Measurements from ENCODE around the gene RFXANK.

Gene RFXANK

GRCh38 chr19:19223060-19223459, 31.0 kb downstream of the RFXANK start:
- peaks cover 4% of the 10 kb centered on the region for H3K4me1 Mint-ChIP-seq (ENCODE audit: low read depth)
- DNase-seq (ENCODE audit: low spot score): no peak
- H3K36me3 Mint-ChIP-seq (ENCODE audit: low read depth): no peaks in the 10 kb centered on the region
- no peak overlapping the region for H3K27ac Mint-ChIP-seq
- no peak overlapping the region for H3K4me3 Mint-ChIP-seq
- H3K9me3 Mint-ChIP-seq: no peaks in the 10 kb centered on the region
- peaks cover 7% of the 10 kb centered on the region for H3K27me3 Mint-ChIP-seq (ENCODE audit: low read depth)

- peaks cover 4% of the 10 kb centered on the region for H3K4me1 Mint-ChIP-seq (ENCODE audit: low read depth)
- H3K27me3 Mint-ChIP-seq (ENCODE audit: low read depth): peaks cover 9% of the 10 kb centered on the region
- H3K27ac Mint-ChIP-seq: no peak overlapping the region
- no peaks in the 10 kb centered on the region for H3K9me3 Mint-ChIP-seq
- no peak overlapping the region for H3K4me3 Mint-ChIP-seq
- H3K36me3 Mint-ChIP-seq (ENCODE audit: low read depth): no peaks in the 10 kb centered on the region
- DNase-seq (ENCODE audit: low spot score): no peak
These were observed 31.6 kb downstream of the RFXANK start for GRCh38 chr19:19223636-19224035.

DNA sequence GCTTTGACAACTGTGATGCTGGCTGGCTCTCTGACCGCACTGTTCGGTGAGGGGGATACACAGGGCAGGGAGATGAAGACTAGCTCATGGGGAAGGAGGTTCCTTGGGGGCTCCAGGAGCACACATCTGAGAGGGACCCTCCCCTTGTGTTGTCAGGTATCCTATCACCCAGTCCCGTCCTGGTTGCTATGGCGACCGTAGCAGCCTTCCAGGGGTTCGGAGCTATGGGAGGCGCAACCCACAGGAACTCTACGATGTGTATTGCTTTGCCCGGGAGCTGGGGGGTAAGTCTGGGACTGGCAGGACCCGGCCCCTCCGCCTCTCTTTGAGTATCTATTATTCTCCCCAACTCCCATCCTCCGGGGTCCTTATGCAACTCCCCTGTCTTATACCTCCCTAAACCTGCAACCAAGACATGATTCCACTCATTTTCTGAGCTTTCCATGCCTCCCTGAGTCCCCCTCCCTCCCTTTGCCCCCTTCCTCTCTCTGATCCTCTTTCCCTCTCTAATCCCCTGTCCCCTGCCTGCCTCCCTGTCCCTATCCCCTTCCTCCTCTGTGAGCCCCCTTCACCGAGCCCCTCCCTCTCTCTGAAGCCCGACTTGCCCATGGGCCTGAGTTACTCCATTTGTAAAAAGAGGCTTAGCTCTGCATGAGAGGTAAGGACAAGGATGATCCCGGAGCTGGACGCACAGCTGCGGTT, 32.2 kb downstream of the RFXANK start:
- Mint-ChIP-seq H3K4me3 (peak overlapping the region; percentile 56), H3K27me3 (ENCODE audit: low read depth) (peaks cover 9% of the 10 kb centered on the region), H3K4me1 (ENCODE audit: low read depth) (peaks cover 4% of the 10 kb centered on the region), H3K27ac (no peak overlapping the region), H3K9me3 (no peaks in the 10 kb centered on the region), H3K36me3 (ENCODE audit: low read depth) (no peaks in the 10 kb centered on the region)
- DNase-seq (ENCODE audit: low spot score): no peak

GRCh38 chr19:19224852-19225494, 32.9 kb downstream of the RFXANK start:
- Mint-ChIP-seq H3K27ac (no peak overlapping the region), H3K27me3 (ENCODE audit: low read depth) (peaks cover 9% of the 10 kb centered on the region), H3K4me3 (peak overlapping the region; percentile 74), H3K9me3 (no peaks in the 10 kb centered on the region), H3K36me3 (ENCODE audit: low read depth) (no peaks in the 10 kb centered on the region), H3K4me1 (ENCODE audit: low read depth) (peaks cover 4% of the 10 kb centered on the region)
- peak; percentile 79 for DNase-seq (ENCODE audit: low spot score)

DNA sequence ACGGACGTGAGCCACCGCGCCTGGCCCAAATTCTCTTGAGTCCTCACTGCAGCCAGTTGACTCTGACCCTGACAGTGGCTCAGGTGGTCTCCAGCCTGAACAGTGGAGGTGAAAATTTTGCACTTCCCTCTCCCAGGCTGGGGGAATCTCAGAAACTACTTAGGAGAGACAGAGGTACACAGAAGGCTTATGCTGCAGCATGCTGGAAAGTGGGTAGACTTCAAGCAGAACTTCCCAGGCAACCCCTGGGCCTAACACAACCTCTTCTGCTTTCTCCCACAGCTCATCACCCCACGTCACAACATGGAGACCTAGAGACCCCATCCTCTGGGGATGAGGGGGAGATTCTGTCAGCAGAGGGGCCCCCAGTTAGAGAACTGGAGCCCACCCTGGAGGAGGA, 34.1 kb downstream of the RFXANK start:
- Mint-ChIP-seq H3K27me3 (ENCODE audit: low read depth) (peaks cover 9% of the 10 kb centered on the region), H3K27ac (no peak overlapping the region), H3K4me3 (no peak overlapping the region), H3K36me3 (ENCODE audit: low read depth) (no peaks in the 10 kb centered on the region), H3K4me1 (ENCODE audit: low read depth) (peaks cover 4% of the 10 kb centered on the region), H3K9me3 (no peaks in the 10 kb centered on the region)
- no peak for DNase-seq (ENCODE audit: low spot score)

- H3K27me3 Mint-ChIP-seq (ENCODE audit: low read depth): peaks cover 9% of the 10 kb centered on the region
- H3K27ac Mint-ChIP-seq: no peak overlapping the region
- H3K4me1 Mint-ChIP-seq (ENCODE audit: low read depth): peaks cover 4% of the 10 kb centered on the region
- no peaks in the 10 kb centered on the region for H3K9me3 Mint-ChIP-seq
- H3K36me3 Mint-ChIP-seq (ENCODE audit: low read depth): no peaks in the 10 kb centered on the region
- no peak overlapping the region for H3K4me3 Mint-ChIP-seq
- no peak for DNase-seq (ENCODE audit: low spot score)
These were observed 34.6 kb downstream of the RFXANK start for GRCh38 chr19:19226663-19227062.

- Mint-ChIP-seq H3K27ac (no peak overlapping the region), H3K27me3 (ENCODE audit: low read depth) (peaks cover 9% of the 10 kb centered on the region), H3K4me1 (ENCODE audit: low read depth) (peaks cover 4% of the 10 kb centered on the region), H3K9me3 (no peaks in the 10 kb centered on the region), H3K36me3 (ENCODE audit: low read depth) (no peaks in the 10 kb centered on the region), H3K4me3 (no peak overlapping the region)
- no peak for DNase-seq (ENCODE audit: low spot score)
These were observed 35.2 kb downstream of the RFXANK start for GRCh38 chr19:19227217-19227616.

DNA sequence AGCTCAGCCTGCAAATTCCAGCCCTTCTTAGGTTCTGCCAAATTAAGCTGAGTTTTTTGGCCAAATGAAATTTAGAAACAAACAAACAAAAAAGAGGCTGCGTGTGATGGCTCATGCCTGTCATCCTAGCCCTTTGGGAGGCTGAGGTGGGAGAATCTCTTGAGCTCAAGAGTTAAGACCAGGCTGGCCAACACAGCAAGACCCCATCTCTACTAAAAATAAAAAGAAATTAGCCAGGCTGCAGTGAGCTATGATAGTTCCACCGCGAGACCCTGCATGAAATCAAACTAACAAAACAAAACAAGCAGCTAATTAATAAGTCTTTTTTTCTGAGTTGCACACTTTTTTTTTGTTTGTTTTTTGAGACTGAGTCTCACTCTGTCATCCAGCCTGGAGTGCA, 37.6 kb downstream of the RFXANK start:
- H3K27me3 Mint-ChIP-seq (ENCODE audit: low read depth): peaks cover 2% of the 10 kb centered on the region

DNA sequence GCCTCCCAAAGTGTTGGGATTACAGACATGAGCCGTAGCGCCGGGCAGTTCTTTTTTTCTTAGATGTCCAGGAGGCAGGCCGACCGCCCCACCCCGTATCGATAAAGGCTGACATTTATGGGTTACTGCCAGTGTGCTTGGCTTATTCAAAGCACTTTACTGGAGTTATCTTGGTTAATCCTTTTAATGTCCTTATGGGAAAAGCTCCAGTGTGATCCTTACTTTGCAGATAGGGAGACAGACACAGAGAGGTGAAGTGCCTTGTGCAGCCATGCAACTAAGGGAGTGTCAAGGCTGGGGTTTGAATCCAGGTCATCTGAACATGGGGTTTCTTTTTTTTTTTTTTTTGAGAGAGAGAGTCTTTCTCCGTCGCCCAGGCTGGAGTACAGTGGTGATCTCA, 38.9 kb downstream of the RFXANK start:
- no peak overlapping the region for H3K27ac Mint-ChIP-seq
- peaks cover 2% of the 10 kb centered on the region for H3K27me3 Mint-ChIP-seq (ENCODE audit: low read depth)
- no peaks in the 10 kb centered on the region for H3K4me1 Mint-ChIP-seq (ENCODE audit: low read depth)
- no peak for DNase-seq (ENCODE audit: low spot score)
- no peak overlapping the region for H3K4me3 Mint-ChIP-seq
- H3K9me3 Mint-ChIP-seq: peaks cover 11% of the 10 kb centered on the region
- H3K36me3 Mint-ChIP-seq (ENCODE audit: low read depth): peaks cover 1% of the 10 kb centered on the region

More for the DNA sequence above, 37.6 kb downstream of the RFXANK start:
- H3K4me1 Mint-ChIP-seq (ENCODE audit: low read depth): peaks cover 4% of the 10 kb centered on the region
- H3K36me3 Mint-ChIP-seq (ENCODE audit: low read depth): peaks cover 1% of the 10 kb centered on the region
- no peak overlapping the region for H3K27ac Mint-ChIP-seq
- no peak for DNase-seq (ENCODE audit: low spot score)
- peaks cover 8% of the 10 kb centered on the region for H3K9me3 Mint-ChIP-seq
- H3K4me3 Mint-ChIP-seq: no peak overlapping the region

DNA sequence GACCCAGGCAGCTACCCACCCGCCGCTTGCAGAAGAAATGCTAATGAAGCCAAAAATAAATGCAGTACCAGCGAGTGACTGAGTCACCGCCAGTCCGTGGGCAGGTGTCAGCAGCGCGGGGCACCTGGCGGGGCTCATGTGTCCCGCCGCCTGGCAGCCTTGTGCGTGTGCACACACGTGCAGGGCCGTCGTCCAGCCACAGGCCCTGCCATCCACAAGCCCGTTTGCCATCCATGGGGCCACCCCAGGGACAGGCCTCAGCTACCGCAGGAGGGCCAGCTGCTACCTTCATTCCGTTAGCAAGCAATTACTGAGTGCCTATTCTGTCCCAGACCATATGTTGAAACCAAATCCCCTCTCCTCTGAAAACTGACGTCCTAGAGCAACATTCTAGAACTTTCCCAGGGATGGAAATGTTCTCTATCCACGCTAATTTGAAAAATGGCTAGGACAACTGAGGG, 40.2 kb downstream of the RFXANK start:
- H3K4me3 Mint-ChIP-seq: no peak overlapping the region
- DNase-seq (ENCODE audit: low spot score): no peak
- no peak overlapping the region for H3K27ac Mint-ChIP-seq
- no peaks in the 10 kb centered on the region for H3K4me1 Mint-ChIP-seq (ENCODE audit: low read depth)
- peaks cover 1% of the 10 kb centered on the region for H3K36me3 Mint-ChIP-seq (ENCODE audit: low read depth)
- peaks cover 2% of the 10 kb centered on the region for H3K27me3 Mint-ChIP-seq (ENCODE audit: low read depth)
- peaks cover 14% of the 10 kb centered on the region for H3K9me3 Mint-ChIP-seq

GRCh38 chr19:19234220-19234816, 42.3 kb downstream of the RFXANK start:
- Mint-ChIP-seq H3K36me3 (ENCODE audit: low read depth) (peaks cover 1% of the 10 kb centered on the region), H3K9me3 (peaks cover 14% of the 10 kb centered on the region), H3K4me3 (no peak overlapping the region), H3K27ac (no peak overlapping the region), H3K4me1 (ENCODE audit: low read depth) (no peaks in the 10 kb centered on the region), H3K27me3 (ENCODE audit: low read depth) (no peaks in the 10 kb centered on the region)
- no peak for DNase-seq (ENCODE audit: low spot score)

GRCh38 chr19:19236173-19236572, 44.1 kb downstream of the RFXANK start:
- Mint-ChIP-seq H3K4me1 (ENCODE audit: low read depth) (no peaks in the 10 kb centered on the region), H3K4me3 (no peak overlapping the region), H3K9me3 (peaks cover 14% of the 10 kb centered on the region), H3K36me3 (ENCODE audit: low read depth) (peaks cover 1% of the 10 kb centered on the region), H3K27ac (no peak overlapping the region), H3K27me3 (ENCODE audit: low read depth) (no peaks in the 10 kb centered on the region)
- no peak for DNase-seq (ENCODE audit: low spot score)

- Mint-ChIP-seq H3K4me3 (no peak overlapping the region), H3K4me1 (ENCODE audit: low read depth) (no peaks in the 10 kb centered on the region), H3K27ac (no peak overlapping the region), H3K36me3 (ENCODE audit: low read depth) (no peaks in the 10 kb centered on the region), H3K9me3 (peaks cover 14% of the 10 kb centered on the region), H3K27me3 (ENCODE audit: low read depth) (no peaks in the 10 kb centered on the region)
- DNase-seq (ENCODE audit: low spot score): no peak
These were observed 46.3 kb downstream of the RFXANK start for GRCh38 chr19:19238126-19238894.

- H3K9me3 Mint-ChIP-seq: peaks cover 6% of the 10 kb centered on the region
- H3K4me1 Mint-ChIP-seq (ENCODE audit: low read depth): no peaks in the 10 kb centered on the region
- H3K36me3 Mint-ChIP-seq (ENCODE audit: low read depth): no peaks in the 10 kb centered on the region
- no peak overlapping the region for H3K27ac Mint-ChIP-seq
- DNase-seq (ENCODE audit: low spot score): no peak
- H3K4me3 Mint-ChIP-seq: no peak overlapping the region
- no peaks in the 10 kb centered on the region for H3K27me3 Mint-ChIP-seq (ENCODE audit: low read depth)
These were observed 47.6 kb downstream of the RFXANK start for GRCh38 chr19:19239675-19240074.

Measured in T-helper 2 cell treated with Interferon-gamma antibody and Interleukin-4, amounts not matched to agents 5 μg/mL and 100 μg/mL, for 36 hours (primary cell).